ENCODE measurements around the gene NKIRAS1. TPM values are rescaled to one million over a fixed set of nuclear protein-coding genes. Genes with fewer than 3 reads are reported as not detected.

Gene NKIRAS1
- total RNA-seq, 6 experiments from 2014 or later, result 7.0 to 14.2 (median 8.5) TPM

DNA sequence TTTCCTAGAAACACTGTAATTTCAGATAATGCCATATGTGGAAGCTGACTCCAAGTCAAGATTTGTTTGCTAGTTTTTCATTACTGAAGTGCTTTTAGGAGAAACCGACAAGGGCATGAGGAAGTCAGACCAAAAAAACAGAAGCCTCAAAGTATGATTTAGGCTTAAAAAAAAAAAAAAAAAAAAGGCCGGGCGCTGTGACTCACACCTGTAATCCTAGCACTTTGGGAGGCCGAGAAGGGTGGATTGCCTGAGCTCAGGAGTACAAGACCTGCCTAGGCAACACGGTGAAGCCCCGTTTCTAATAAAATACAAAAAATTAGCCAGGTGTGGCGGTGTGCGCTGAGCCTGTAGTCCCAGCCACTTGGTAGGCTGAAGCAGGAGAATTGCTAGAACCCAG, 11.7 kb upstream of the NKIRAS1 start:
- Histone ChIP-seq H3K27me3 (no peaks in the 10 kb centered on the region), H3K36me3 (no peaks in the 10 kb centered on the region)

DNA sequence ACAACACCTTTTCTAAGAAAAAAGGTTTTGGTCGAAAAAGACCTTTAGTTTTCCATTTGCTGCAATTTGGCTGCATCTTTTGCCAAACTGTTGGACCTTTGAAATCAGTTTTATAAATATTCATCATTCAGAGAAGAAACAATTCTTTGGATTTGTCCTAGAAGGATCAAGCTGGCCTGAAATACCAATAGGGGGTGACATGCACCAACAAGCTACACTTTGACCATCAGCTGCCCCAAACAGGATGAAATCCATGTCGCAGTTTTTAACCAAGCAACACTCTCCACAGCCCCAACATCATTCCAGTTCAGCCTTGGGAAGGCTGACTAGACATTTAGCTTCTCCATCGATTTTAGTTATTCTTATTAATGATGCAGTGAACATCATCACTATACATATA, 9.9 kb upstream of the NKIRAS1 start:
- peak; percentile 44 to 75 (median 58) for ATAC-seq
- no peak for DNase-seq
- H3K4me1 ChIP-seq, result peaks cover 0 to 6% (median 0%) of the 10 kb centered on the region in 4 donors
- TF ChIP-seq, protein P1, sequence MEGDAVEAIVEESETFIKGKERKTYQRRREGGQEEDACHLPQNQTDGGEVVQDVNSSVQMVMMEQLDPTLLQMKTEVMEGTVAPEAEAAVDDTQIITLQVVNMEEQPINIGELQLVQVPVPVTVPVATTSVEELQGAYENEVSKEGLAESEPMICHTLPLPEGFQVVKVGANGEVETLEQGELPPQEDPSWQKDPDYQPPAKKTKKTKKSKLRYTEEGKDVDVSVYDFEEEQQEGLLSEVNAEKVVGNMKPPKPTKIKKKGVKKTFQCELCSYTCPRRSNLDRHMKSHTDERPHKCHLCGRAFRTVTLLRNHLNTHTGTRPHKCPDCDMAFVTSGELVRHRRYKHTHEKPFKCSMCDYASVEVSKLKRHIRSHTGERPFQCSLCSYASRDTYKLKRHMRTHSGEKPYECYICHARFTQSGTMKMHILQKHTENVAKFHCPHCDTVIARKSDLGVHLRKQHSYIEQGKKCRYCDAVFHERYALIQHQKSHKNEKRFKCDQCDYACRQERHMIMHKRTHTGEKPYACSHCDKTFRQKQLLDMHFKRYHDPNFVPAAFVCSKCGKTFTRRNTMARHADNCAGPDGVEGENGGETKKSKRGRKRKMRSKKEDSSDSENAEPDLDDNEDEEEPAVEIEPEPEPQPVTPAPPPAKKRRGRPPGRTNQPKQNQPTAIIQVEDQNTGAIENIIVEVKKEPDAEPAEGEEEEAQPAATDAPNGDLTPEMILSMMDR (IDR thresholded peaks at IDR 0.05), result peak in 2 of 4 donors; percentile 23 to 24
- no peak for TF ChIP-seq POLR2A (IDR thresholded peaks at IDR 0.05)
- H3K27ac ChIP-seq, result peak overlapping the region in 1 of 3 donors; percentile 41
- H3K9me3 ChIP-seq, result no peaks in the 10 kb centered on the region
- H3K36me3 ChIP-seq, result no peaks in the 10 kb centered on the region
- H3K4me3 ChIP-seq, result no peak overlapping the region
- H3K27me3 ChIP-seq, result no peaks in the 10 kb centered on the region
- intact Hi-C loops (cut with DNase I), result no loop called here
- WGBS (ENCODE audit: insufficient coverage, low coverage, low lambda C conversion rate, missing lambda C conversion rate), result 73% methylated on average over 3 of the region's 3 CpGs

More for the DNA sequence above, 11.7 kb upstream of the NKIRAS1 start:
- intact Hi-C loops (cut with DNase I), result no loop called here
- DNase-seq, result no peak
- ATAC-seq, result no peak
- Histone ChIP-seq H3K27ac (no peak overlapping the region), H3K4me1 (peaks cover 0 to 6% (median 0%) of the 10 kb centered on the region in 4 donors), H3K9me3 (no peaks in the 10 kb centered on the region), H3K4me3 (no peak overlapping the region)
- TF ChIP-seq, protein P1 (IDR thresholded peaks at IDR 0.05), result no peak
- TF ChIP-seq POLR2A (IDR thresholded peaks at IDR 0.05), result no peak
- WGBS (ENCODE audit: insufficient coverage, low coverage, low lambda C conversion rate, missing lambda C conversion rate), result 81% methylated on average over 6 of the region's 8 CpGs

DNA sequence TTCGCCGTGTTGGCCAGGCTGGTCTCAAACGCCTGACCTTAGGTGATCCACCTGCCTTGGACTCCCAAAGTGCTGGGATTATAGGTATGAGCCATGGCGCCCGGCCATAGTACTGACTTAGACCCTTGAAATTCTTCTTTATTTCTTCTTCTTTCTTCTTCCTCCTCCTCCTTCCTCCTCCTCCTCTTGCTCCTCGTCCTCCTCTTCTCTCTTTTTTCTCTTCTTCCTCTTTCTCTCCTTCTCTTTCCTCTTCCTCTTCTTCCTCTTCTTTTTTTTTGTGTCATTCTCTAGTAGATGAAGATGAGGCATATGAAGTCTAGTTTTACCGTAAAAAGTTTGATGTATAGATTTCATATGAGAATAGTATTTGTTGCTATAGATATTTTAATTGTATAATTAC, 9.5 kb upstream of the NKIRAS1 start:
- intact Hi-C loops (cut with DNase I), result no loop called here
- H3K4me3 ChIP-seq, result no peak overlapping the region
- no peaks in the 10 kb centered on the region for H3K9me3 ChIP-seq
- TF ChIP-seq, protein P1 (IDR thresholded peaks at IDR 0.05), result no peak
- no peak for TF ChIP-seq POLR2A (IDR thresholded peaks at IDR 0.05)
- no peaks in the 10 kb centered on the region for H3K27me3 ChIP-seq
- DNase-seq, result no peak
- H3K36me3 ChIP-seq, result no peaks in the 10 kb centered on the region
- WGBS (ENCODE audit: insufficient coverage, low coverage, low lambda C conversion rate, missing lambda C conversion rate), result 87% methylated on average over 7 of the region's 7 CpGs
- ATAC-seq, result no peak
- no peak overlapping the region for H3K27ac ChIP-seq
- H3K4me1 ChIP-seq, result peaks cover 0 to 6% (median 0%) of the 10 kb centered on the region in 4 donors

DNA sequence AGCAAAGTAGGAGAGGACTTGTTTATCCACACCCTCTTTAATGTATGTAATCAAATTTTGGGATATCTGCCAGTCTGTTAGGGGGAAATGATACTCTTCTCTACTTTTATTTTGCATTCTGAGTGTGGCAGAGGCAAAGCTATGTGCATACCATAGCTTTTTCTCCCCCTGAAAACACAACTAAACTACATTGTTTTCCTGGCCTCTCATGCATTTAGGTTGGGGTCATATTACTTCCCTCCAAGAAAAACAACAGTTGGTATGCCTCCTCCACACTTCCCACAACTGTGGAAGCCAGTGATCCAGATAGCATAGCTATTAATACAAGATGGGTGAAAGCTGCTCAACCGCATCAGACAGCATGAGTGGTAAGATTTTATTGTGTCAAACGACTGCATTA, 7.0 kb upstream of the NKIRAS1 start:
- intact Hi-C loops (cut with DNase I), result no loop called here
- WGBS (ENCODE audit: insufficient coverage, low coverage, low lambda C conversion rate, missing lambda C conversion rate), result 94% methylated on average over 2 of the region's 2 CpGs
- Histone ChIP-seq H3K27me3 (no peaks in the 10 kb centered on the region), H3K36me3 (peaks cover 0 to 16% (median 8%) of the 10 kb centered on the region in 4 donors), H3K4me1 (peaks cover 0 to 8% (median under 1%) of the 10 kb centered on the region in 4 donors), H3K9me3 (no peaks in the 10 kb centered on the region), H3K4me3 (no peak overlapping the region), H3K27ac (no peak overlapping the region)
- no peak for DNase-seq
- no peak for ATAC-seq
- no peak for TF ChIP-seq POLR2A (IDR thresholded peaks at IDR 0.05)
- TF ChIP-seq, protein P1 (IDR thresholded peaks at IDR 0.05), result no peak
